ENCODE data around the gene CCDC24.

- TF ChIP-seq SALL2 (CRISPR knock-in tag; IDR thresholded peaks at IDR 0.05) = no peak
- TF ChIP-seq ZNF766 (CRISPR knock-in tag; IDR thresholded peaks at IDR 0.05; ENCODE audit: borderline replicate concordance) = no peak
- no peak for TF ChIP-seq ZNF10 (CRISPR knock-in tag; IDR thresholded peaks at IDR 0.05; ENCODE audit: borderline replicate concordance, low read depth)
Measured at GRCh38 chr1:43984855-43985254, 6.5 kb upstream of the CCDC24 start.

All from HepG2 (cell line).